GM19463 (cell line): ENCODE data around the gene GPRC5A.
"Not testable (repeated sequence)": the region's sequence is repeated elsewhere in the genome, so short reads cannot be mapped to it uniquely, and the experiment has no call there.

Experiments used
- ATAC-seq: cut with Tn5 transposase; IDR thresholded peaks from one replicate; pipeline ENCODE4 v1.9.1; 2021; ENCODE audit warnings: mild to moderate bottlenecking, moderate library complexity; ENCODE audit not compliant: unreplicated experiment

GPRC5A gene, protein sequence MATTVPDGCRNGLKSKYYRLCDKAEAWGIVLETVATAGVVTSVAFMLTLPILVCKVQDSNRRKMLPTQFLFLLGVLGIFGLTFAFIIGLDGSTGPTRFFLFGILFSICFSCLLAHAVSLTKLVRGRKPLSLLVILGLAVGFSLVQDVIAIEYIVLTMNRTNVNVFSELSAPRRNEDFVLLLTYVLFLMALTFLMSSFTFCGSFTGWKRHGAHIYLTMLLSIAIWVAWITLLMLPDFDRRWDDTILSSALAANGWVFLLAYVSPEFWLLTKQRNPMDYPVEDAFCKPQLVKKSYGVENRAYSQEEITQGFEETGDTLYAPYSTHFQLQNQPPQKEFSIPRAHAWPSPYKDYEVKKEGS

DNA sequence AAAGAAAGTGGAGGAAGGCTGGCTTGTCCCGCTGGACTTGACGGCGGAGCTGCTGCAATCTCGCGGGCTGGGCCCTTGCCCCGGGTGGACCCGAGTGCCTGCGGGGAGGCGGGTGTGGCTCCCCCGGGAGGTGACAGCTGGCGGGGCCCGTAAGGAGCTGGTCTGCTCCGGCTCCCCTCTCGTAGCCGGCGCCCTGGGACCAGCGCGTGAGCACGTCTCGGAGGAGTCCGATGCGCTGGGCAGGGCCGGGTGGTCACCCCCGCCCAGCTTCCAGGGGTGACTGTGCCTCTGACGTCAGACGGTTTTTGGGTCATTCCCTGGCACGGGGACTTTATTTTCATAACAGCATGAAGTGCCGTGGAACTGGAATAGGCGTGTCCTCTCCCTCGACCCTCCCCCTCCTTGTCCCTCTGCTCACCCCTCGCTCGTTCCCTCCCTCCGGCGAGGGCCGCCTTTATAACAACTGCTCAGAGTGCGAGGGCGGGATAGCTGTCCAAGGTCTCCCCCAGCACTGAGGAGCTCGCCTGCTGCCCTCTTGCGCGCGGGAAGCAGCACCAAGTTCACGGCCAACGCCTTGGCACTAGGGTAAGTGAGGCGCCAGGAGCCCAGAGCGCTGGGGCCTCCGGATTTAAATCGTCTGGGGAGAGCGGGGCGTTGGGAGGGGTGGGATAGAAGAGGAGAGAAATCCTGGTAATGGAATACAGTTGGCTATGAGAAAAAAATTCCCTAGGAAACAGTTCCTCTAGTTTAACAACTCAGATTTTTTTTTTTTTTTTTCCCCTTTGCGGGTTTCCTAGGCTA lies at the start of gene GPRC5A:
Gene GPRC5A, plus strand, starts transcription at position 483 of the 801 bp plus-strand sequence. CDS start 16,688 bp downstream, outside the sequence.
- ATAC-seq = peak; percentile 43

DNA sequence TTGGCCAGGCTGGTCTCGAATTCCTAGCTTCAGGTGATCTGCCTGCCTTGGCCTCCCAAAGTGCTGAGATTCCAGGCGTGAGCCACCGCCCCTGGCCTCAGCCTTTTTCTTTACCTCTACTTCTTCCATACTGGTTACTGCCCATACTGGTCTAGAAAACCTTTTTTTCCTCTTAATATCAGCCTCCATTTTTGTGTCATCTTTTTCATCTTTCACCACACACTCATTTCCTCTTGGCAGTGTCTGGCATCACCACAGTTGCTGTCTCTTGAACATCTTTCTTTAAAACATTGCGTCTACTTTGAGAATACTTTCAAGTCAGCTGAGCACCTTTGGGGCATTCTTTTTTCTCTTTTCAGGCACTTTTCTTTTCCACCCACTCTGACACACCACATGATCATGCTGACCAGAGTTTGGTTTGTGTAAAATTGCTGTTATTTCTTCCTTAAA lies 45.5 kb upstream of the GPRC5A start:
- ATAC-seq = no peak

- not testable (repeated sequence) for ATAC-seq
Measured at GRCh38 chr12:12846780-12847179, 44.6 kb upstream of the GPRC5A start.

DNA sequence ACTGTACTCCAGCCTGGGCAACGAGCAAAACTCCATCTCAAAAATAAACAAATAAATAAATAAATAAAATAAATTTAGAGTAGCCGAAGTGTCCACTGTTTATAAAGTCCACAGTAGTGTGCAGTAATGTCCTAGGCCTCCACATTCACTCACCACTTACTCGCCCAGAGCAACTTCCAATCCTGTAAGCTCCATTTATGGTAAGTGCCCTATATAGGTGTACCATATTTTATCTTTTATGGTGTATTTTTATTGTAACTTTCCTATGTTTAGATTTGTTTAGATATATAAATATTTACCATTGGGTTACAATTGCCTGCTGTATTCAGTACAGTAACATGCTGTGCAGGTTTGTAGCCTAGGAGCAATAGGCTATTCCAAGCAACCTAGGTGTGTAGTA lies 37.9 kb upstream of the GPRC5A start:
- no peak for ATAC-seq

DNA sequence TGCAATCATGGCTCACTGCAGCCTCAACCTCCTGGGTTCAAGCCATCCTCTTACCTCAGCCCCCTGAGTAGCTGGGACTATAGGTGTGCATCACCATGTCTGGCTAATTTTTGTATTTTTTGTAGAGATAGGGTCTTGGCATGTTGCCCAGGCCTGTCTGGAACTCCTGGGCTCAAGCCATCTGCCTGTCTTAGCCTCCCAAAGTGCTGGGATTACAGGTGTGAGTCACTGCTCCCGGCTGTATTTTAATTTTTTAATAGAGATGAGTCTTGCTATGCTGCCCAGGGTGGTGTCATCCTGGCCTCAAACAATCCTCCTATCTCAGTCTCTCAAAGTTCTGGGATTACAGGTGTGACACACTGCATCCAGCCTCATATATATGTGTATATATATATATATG lies 31.7 kb upstream of the GPRC5A start:
- no peak for ATAC-seq

DNA sequence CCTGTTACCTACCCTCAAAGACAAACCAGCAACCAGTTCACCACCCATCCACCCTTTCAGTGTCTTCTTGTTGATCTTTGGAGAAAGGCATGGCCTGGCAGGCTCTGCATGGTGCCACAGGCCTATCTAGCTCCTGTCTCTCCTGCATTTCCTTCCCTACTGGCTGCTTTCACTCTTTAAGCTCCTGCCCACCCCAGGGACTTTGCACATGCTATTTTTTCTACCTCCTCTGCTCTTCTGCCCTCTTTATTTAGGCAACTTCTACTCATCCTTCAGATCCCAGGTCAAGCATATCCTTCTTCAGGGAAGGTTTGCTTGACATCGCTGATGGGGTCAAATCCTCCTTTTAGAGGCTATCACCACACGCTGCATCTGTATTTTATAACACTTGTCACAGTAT lies 27.1 kb upstream of the GPRC5A start:
- ATAC-seq = no peak

DNA sequence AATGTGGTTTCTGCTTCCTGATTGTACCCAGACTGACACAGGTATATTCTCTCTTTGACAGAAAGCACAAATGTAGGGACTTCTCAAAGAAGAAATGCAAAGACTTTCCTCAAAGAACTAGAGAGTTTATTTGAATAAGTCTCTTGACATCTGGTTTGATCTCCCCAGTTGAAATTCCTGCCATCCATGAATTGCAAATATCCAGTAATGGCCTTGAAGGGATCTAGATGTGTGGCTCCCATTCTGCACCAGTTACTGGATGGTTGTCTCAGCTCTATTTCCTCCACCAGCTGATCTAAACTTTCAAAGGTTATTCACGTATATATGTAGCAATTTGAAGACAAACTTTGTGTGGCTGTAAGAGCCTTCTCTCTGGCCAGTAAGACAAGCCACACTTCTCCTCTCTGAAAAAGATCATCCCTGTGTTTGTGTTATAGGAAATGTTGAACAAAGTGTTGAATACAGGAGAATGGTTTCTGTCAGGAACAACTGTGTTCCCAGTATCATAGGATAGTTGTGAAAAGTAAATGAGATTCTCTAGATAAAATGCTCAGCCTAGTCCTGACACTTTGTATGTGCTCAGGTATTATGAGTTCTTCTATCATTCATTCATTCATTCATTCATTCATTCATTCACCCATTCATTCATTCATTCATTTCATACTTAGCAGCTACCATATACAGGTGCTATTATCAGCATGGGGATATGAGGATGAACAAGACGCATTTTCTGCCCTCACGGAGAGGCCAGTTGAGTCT lies 22.7 kb upstream of the GPRC5A start:
- ATAC-seq = no peak

DNA sequence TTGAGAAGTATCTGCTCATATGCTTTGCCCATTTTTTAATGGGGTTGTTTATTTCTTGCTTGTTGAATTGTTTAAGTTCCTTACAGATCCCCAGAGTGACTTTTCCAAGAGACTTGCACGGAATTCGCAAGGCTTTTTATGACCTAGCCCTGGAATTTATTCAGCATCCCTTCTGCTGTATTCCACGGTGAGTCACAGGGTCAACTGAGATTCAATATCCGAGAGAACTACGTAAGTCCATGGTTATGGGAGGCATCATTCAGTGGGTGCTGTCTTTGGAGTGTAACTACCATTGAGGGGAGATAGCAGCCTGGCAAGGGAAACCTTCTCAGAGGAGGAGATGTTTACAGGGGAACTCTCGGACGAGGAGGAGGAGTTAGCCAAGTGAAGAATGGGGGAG lies 20.9 kb upstream of the GPRC5A start:
- no peak for ATAC-seq

DNA sequence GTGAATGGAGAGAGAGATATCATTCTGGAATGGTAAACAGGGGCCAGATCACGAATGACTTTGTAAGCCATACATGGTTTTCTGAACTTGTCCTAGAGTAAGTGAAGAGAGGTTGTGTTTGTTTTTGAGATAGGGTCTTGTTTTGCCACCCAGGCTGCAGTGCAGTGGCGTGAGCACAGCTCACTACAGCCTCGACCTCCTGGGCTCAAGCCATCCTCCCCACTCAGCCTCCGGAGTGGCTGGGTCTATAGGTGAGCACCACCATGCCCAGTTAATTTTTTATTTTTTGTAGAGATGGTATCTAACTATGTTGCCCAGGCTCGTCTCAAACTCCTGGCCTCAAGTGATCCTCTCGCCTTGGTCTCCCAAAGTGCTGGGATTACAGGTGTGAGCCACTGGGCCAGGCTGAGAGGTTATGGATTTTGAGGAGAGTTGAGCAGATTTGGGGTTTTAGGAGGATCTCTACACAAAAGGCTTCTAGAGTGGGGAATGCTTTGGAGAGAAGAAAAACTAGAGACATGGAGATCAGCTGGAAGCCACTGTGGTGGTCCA lies 19.7 kb upstream of the GPRC5A start:
- no peak for ATAC-seq

- no peak for ATAC-seq
Measured at GRCh38 chr12:12872139-12872933, 19.0 kb upstream of the GPRC5A start.

GRCh38 chr12:12872934-12873275 lies 18.5 kb upstream of the GPRC5A start:
- ATAC-seq = no peak

DNA sequence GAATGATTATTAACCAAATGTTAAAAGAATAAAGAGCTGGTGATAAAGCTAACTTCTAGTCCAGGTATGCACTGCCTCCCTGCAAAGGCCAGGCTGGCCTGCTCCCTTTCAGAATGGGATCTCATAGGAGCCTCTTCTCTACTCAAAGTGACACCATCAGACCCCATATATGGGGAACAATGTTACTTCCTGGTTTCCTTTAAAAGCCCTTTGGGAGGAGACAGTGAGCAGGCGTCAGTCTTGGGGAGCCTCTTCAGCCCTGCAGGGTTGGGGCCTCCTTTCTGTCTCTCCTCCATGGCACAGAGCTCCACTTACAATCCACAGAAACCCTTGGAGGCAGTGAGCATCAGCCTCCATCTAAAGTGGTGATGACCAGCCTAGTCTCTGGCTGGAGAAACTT lies 17.3 kb upstream of the GPRC5A start:
- no peak for ATAC-seq

GRCh38 chr12:12875301-12875700 lies 16.1 kb upstream of the GPRC5A start:
- ATAC-seq = not testable (repeated sequence)

DNA sequence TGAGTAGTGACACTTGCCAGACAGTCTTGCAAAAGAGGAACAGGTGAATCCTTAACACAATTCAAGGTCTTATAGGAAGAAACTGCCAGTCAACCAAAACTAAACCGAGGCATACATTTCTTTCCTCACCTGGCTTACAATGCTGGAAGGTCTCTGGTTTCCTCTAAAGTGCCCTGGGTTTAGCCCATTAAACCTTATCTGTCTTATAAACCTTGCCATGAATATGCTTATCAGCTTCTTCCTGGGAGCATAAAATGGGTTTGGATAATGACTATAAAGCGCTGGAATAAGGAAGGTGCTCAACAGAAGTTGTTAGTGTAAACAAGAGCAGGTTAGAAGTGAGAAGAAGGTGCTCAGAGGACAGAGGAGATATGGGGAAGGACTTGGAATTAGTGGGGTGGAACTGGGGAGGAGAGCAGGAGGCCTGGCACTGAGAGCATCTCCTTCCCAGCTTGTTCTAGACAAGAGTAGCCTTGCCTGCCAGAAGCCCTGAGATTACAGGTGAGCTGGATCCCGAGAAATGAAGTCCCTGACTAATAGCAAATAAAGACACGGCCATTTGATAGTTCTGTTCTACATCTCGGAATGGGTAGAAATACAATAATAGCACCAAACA lies 14.1 kb upstream of the GPRC5A start:
- no peak for ATAC-seq

DNA sequence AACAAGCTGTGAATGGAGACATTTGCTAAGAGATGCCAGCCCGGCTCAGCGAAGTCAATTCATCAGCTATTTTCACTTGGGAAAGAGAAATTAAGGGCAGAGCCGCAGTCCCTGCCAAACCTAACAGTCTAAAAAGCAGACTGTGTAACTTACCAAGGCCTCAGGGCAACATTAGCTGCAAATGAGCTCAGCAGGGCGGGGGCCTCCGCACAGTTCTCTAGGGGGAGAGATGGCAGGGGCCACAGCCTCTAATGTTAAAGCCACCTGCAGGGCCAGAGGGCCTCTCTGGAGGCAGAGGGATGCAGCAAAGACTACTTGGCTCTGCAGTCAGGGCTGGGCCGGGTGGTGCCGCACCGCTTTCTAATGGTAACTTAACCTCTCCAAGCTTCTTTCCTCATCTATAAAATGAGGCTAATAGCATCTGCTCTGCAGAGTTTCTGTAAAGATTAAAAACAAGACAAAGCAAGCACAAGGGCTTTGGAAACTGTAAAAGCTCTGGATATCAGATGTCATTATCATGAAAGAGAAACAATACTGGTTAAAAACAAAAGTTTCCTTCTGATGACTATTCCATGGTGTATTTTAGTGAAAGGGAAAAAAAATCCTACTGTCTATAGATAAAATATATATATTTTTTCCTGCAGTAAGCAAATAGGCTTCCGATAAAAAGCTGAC lies 13.4 kb upstream of the GPRC5A start:
- no peak for ATAC-seq

DNA sequence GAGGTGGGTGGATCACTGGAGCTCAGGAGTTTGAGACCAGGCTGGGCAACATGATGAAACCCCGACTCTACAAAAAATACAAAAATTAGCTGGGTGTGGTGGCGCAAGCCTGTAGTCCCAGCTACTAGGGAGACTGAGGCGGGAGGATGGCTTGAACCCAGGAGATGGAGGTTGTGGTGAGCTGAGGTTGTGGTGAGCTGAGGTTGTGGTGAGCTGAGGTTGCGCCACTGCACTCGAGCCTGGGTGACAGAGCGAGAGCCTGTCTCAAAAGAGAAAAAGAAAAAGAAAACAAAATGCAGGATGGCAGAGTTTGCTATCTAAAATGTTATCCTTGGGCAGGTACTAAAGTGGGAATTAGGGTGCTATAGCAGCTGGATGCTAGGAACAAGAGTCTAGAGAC lies 10.8 kb upstream of the GPRC5A start:
- ATAC-seq = no peak

DNA sequence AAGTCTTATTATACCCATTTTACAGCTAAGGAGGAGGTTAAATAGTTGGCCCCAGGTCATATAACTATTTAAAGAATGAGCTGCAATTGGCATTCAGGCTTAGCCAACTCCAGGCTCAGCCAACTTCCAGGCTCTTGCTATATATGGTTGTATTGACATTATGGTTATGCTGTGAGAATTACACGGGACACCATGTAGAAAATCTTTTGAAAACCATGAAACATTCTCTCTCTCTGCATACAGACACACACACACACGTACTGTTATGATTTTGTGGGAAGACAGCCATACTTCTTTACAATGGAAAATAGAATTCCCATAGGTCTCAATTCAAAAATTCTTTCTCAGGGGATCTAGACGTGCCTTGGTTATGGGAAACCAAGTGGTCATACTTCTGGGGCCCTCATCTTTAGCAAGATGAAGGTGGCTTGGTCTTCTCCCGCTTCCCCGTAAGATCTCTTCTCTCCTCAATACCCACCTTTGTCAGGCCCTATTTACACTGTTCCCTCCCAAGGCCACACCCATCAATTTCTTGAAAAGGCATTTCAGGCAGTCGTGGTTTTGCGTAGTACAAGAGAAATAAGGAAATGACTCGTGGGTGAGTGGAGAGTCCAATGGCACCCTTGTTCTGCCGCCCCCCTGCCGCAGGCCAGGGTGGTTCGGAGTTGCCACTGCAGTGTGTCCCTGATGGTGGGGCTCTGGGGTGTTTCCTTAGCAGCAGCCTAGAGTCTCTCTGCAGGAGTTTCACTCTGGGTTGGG lies 10.0 kb upstream of the GPRC5A start:
- no peak for ATAC-seq

DNA sequence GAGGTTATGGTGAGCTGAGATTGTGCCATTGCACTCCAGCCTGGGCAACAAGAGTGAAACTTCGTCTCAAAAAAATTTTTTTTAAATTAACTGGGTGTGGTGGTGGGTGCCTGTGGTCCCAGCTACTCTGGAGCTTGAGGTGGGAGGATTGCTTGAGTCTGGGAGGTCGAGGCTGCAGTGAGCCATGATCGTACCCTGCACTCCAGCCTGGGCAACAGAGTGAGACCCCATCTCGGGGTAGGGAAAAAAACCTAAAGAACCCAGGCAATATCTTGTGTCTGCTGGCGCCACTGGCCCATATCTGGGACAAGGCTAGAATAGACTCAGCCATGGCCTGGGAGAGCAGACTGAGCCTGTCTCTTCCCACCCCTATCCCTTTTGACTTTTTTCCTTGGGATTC lies 9.1 kb upstream of the GPRC5A start:
- ATAC-seq = no peak
